GM18517 (cell line): ENCODE results near the gene TPO.
"Not testable (repeated sequence)": the region's sequence is repeated elsewhere in the genome, so short reads cannot be mapped to it uniquely, and the experiment has no call there.

Experiments
- ATAC-seq: cut with Tn5 transposase; IDR thresholded peaks from one replicate; pipeline ENCODE4 v1.9.1; 2021; ENCODE audit warnings: mild to moderate bottlenecking, moderate library complexity; ENCODE audit not compliant: unreplicated experiment

Gene TPO

GRCh38 chr2:1571477-1572417, 158.5 kb downstream of the TPO start:
- ATAC-seq, result no peak

DNA sequence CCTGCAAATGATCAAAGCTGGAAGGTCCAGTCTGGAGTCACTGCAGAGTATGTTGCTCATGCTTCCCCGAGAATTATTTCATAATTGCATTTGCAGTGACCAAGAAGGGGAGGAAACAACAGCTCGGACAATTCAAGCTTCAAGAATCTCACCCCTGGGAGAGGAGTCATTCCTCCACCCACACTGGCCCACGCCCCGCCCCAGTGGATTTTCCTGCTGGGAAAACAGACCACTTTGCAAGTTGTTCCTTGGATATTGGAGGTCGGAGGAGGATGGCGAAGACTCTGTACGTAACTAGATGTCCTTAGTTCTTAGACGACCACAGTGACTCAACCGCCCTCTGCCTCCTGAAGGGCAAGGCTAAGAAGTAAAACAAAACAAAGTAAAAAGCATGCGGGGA, 159.4 kb downstream of the TPO start:
- ATAC-seq, result no peak

- ATAC-seq, result no peak
Observed at GRCh38 chr2:1577846-1578245, 164.6 kb downstream of the TPO start.

DNA sequence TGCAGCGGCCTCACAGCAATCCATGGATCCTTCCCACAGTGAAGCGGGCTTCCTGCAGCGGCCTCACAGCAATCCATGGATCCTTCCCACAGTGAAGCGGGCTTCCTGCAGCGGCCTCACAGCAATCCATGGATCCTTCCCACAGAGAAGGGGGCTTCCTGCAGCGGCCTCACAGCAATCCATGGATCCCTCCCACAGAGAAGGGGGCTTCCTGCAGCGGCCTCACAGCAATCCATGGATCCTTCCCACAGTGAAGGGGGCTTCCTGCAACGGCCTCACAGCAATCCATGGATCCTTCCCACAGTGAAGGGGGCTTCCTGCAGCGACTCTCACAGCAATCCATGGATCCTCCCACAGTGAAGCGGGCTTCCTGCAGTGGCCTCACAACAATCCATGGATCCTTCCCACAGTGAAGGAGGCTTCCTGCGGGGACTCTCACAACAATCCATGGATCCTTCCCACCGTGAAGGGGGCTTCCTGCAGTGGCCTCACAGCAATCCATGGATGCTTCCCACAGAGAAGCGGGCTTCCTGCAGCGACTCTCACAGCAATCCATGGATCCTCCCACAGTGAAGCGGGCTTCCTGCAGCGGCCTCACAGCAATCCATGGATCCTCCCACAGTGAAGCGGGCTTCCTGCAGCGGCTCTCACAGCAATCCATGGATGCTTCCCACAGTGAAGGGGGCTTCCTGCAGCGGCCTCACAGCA, 168.1 kb downstream of the TPO start:
- ATAC-seq, result not testable (repeated sequence)

GRCh38 chr2:1581965-1582625, 168.8 kb downstream of the TPO start:
- ATAC-seq, result no peak

DNA sequence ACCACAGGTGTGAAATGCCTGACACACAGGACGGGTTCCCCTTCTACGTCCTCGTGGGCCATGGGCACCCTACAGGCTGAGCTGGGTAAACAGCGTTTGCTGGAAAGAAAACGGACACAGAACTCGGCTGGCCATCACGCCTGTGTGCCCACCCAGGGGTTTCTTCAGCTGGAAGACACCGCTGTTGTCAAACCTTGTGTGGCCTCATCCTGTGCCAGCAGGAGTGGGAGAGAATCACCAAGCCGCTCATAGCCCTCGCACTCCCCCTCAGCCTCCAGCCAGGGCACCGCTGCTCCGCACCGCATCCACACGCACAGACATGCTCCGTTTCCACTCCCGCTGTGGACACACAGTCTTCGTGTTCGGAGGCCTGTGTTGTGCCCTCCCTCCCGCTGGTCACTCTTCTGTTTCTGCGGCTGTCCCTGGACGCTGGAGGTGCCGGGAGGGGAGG, 169.7 kb downstream of the TPO start:
- no peak for ATAC-seq

DNA sequence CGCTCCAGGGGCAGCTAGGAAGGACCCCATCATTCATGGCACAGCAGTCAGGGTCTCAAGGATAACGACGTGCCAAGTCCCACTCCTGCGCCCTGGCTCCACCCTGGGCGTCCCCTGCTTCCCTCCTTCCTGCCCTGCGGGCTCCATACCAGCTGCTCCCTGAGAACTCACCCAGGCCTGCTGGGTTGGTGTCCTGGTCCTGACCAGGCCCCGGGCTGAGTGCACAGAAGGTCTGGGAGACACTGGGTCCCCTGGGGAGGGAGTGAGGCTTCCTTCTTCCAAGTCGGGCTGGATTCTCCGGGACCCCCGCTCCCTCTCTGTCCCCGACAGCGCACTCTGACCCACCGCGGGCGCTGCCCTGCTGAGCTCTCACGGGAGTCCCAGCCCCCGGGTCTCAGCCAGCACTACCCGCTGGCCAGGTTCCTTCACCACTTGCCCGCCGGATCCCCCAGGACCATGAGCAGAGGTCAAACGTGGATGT, 170.8 kb downstream of the TPO start:
- no peak for ATAC-seq

DNA sequence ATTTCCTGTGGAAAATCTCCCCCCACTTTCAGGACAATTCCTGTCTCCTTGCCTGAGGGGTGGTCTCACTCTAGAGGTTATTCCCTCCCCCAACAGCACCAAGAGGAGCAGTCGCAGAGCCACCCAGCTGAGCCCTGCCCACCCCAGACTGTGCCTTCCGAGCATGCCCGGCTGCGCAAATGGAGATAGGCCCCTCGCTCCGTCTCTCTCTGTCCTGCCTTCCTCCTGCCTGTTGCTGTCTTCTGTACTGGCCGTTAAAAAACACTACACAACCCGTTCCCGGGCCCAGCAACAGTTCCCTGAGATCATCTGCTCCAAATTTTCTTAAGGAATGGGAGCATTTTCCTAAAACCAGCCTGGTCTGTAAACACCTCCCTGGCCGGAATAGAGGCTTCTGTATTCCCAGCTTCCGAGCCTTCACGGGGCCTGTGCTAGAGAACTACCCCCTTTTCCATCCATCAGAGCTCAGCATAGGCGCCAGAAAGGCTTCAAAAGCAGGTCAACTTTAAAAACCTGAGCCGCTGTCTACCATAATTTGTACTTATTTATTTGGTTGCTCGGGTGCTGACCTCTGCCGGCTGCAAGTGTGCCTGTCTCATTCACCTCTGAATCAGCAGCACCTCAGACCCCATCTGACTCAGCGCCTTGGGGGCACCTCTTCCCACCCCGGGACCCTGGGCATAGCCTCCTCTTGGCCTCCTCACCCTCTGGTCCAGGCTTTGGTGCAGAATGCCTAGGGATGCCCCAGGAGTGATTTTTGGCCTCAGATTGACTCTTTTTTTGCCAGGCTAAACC, 171.6 kb downstream of the TPO start:
- ATAC-seq, result no peak

- no peak for ATAC-seq
Observed at GRCh38 chr2:1585635-1586034, 172.4 kb downstream of the TPO start.

DNA sequence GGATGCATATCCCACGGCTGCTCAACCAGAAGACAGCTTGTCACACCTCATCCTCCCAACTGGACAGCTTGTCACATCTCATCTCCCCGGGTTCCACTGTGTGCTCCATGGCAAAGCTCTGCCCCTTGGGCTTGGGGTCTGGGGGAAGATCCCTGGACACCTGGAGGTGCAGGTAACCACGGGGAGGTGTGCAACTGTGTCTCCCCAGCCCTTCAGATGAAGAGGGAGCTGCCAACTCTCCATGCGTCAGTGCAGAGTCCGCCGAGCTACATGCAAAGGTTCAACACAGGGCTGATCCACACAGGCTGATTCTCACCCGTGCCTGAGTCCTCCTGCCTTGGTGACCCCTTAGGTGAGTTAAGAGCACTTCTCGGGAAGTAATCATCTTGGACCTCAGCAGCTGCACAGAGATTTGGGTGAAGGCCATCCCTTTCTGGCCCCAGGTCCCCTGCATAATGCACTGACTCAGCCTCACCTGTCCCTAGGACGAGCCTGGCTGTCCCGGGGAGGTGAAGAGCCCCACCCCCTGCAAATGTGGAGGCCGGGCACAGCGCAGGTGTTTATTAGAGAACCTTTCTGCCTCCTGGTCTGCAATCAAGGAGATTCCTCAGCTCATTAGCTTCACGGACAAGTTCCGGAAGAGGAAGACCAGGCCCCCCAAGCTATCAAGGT, 173.1 kb downstream of the TPO start:
- no peak for ATAC-seq

DNA sequence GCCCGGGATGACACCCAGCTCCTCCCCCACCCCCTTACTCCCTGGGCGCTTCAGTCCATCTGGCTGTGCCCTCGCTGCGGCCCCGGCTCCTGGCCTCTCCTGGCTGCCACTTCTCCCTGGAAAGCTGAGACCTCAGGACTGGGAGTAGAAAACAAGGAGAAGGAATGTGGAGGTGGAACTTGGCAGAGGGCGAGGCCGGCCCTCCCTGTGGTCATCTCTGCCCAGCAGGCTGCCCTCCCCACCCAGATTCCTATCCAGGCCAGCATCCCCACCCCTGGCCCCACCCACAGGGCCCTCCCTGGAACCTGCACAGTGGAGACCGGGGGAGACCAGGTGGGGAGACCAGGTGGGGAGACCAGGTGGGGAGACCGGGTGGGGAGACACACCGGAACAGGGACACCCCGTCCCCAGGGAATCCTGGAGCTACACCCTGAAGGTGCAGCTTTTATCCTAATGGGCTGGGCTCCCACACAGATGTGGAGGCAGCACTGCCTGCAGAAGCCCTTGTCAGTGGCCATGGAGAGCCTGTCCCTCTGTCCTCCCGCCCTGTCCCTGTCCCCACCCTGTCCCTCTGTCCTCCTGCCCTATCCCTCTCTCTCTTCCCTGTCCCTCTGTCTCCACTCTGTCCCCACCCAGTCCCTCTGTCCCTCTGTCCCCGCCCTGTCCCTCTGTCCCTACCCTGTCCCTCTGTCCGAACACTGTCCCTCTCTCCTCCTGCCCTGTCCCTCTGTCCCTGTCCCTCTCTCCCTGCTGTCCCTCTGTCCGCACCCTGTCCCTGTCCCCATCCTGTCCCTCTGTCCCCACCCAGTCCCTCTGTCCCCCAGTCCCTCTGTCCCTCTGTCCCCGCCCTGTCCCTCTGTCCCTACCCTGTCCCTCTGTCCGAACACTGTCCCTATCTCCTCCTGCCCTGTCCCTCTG, 173.9 kb downstream of the TPO start:
- ATAC-seq, result no peak

GRCh38 chr2:1588051-1588977, 175.1 kb downstream of the TPO start:
- ATAC-seq, result no peak

- ATAC-seq, result no peak
Observed at GRCh38 chr2:1588978-1589621, 175.8 kb downstream of the TPO start.

DNA sequence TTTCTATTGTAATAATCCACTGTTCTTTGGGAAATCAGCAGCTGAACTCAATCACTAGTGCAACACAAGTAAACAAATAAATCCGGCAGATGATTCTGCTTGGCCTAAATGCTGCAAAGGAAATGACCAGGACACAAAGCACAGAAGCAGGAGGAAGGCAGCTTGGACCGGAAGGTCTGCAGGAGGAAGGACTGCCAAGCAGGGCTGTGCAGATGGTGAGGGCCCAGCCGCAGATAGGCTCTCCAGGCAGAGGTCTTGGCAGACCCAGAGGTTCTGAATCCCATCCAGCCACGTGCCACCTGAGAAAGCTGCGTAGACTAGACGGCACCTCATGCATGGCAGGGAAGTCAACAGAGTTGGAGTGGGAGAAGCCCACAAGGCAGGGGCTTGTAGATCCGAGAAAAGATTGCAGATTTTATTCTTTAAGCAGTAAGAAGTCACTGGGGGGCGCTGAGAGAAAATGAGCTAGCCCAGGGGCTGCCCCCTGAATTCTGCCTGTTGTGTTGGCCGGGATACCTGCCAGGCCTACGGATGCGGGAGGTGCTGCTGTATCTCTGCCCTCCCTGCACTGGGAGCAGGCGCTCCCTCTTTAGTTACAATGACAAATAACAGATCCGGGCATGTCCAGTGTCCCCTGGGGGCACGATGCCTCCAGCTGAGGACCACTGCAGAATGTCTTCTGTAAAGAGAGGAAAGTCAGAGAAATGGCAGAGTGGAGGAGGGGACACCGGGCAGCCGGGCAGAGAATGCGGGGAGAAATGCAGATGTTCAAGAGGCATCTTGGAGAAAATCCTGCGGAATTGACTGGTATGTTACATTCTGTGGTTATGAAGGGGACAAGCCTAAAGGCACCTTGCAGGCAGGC, 177.6 kb downstream of the TPO start:
- no peak for ATAC-seq

DNA sequence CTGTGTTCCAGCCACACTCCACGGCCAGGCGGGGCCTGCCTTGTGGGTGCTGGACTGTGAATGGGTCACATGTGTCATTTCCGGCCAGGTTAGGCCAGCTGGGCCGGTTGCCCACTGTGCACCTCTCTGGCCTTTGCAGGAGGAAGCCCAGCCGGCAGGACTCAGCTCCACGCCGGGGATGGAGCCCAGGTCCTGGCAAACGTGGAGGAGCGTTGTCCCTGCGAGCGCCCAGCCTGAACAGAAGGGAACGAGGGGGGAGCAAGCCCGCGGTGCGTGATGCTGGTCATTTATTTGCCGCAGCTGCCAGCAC, 178.2 kb downstream of the TPO start:
- no peak for ATAC-seq
